Stimulated activated CD8-positive, alpha-beta memory T cell treated with anti-CD3 and anti-CD28 coated beads, Interleukin-12 subunit alpha, Interleukin-12 subunit beta, amount 100 ng/mL, for 24 hours (primary cell): ENCODE data around the gene ROR1.

Experiments
- DNase-seq: peaks from one replicate; pipeline ENCODE4 v3.0.0-alpha.2; 2020; ENCODE audit errors: extremely low read depth

ROR1 gene

GRCh38 chr1:64136752-64137411 is 363.1 kb downstream of the ROR1 start:
- DNase-seq: peak; percentile 20

GRCh38 chr1:64137412-64137803 is 363.6 kb downstream of the ROR1 start:
- no peak for DNase-seq

GRCh38 chr1:64139877-64140276 is 366.1 kb downstream of the ROR1 start:
- DNase-seq: no peak

- DNase-seq: no peak
These were observed 366.8 kb downstream of the ROR1 start for GRCh38 chr1:64140596-64140995.

- DNase-seq: no peak
These were observed 373.4 kb downstream of the ROR1 start for GRCh38 chr1:64147045-64147724.

- no peak for DNase-seq
These were observed 373.9 kb downstream of the ROR1 start for GRCh38 chr1:64147759-64148158.

- DNase-seq: no peak
These were observed 376.4 kb downstream of the ROR1 start for GRCh38 chr1:64150266-64150665.

- DNase-seq: no peak
These were observed 377.0 kb downstream of the ROR1 start for GRCh38 chr1:64150729-64151230.

GRCh38 chr1:64155278-64155677 is 381.5 kb downstream of the ROR1 start:
- no peak for DNase-seq

GRCh38 chr1:64161357-64161941 is 387.6 kb downstream of the ROR1 start:
- no peak for DNase-seq

- DNase-seq: no peak
These were observed 388.3 kb downstream of the ROR1 start for GRCh38 chr1:64162151-64162550.

- no peak for DNase-seq
These were observed 389.0 kb downstream of the ROR1 start for GRCh38 chr1:64162804-64163203.

GRCh38 chr1:64163431-64163830 is 389.6 kb downstream of the ROR1 start:
- no peak for DNase-seq

GRCh38 chr1:64163970-64164369 is 390.2 kb downstream of the ROR1 start:
- no peak for DNase-seq

- no peak for DNase-seq
These were observed 392.8 kb downstream of the ROR1 start for GRCh38 chr1:64166629-64167028.

GRCh38 chr1:64167176-64167575 is 393.4 kb downstream of the ROR1 start:
- no peak for DNase-seq

- DNase-seq: no peak
These were observed 397.4 kb downstream of the ROR1 start for GRCh38 chr1:64171246-64171645.

- DNase-seq: no peak
These were observed 398.0 kb downstream of the ROR1 start for GRCh38 chr1:64171797-64172281.

GRCh38 chr1:64172458-64172983 is 398.7 kb downstream of the ROR1 start:
- no peak for DNase-seq

GRCh38 chr1:64173336-64173940 is 399.6 kb downstream of the ROR1 start:
- DNase-seq: no peak

GRCh38 chr1:64175639-64176038 is 401.8 kb downstream of the ROR1 start:
- DNase-seq: no peak

GRCh38 chr1:64176659-64177058 is 402.8 kb downstream of the ROR1 start:
- DNase-seq: no peak
